GM23248 (cell line): ENCODE data around the gene NRG3.

Experiments used
- EZH2 ChIP-seq: fragments of 200-600 bp; sonication (generic); IDR thresholded peaks from 2 replicates; pipeline ENCODE4 v1.6.1; 2018; ENCODE audit warnings: antibody characterized with exemption, mild to moderate bottlenecking; ENCODE audit not compliant: insufficient read depth, poor library complexity, severe bottlenecking
- EZH2phosphoT487 ChIP-seq: fragments of 200-600 bp; sonication (generic); IDR thresholded peaks from 2 replicates; pipeline ENCODE4 v1.6.1; 2018; ENCODE audit warnings: antibody characterized with exemption, moderate library complexity, mild to moderate bottlenecking, low read depth; ENCODE audit not compliant: insufficient read depth

GRCh38 chr10:82411416-82411815, 536.4 kb downstream of the NRG3 start:
- TF ChIP-seq EZH2 (no peak), EZH2phosphoT487 (no peak)
